DND-41 (cell line): ENCODE data around the gene PDGFRB.

Experiments used
- ATAC-seq: fragments of 200-7000 bp; cut with Tn5 transposase; 3 replicates; pipeline ENCODE4 v1.9.1; 2021; ENCODE audit warnings: low read depth; ENCODE audit not compliant: insufficient read depth
- DNase-seq: peaks from one replicate; pipeline ENCODE4 v3.0.0-alpha.2; 2020
- H2AFZ ChIP-seq: 2 replicates; pipeline ENCODE4 v1.6.0; 2012; ENCODE audit warnings: low read depth, low read length
- H3K27ac ChIP-seq: 2 replicates; pipeline ENCODE4 v1.5.1; 2012; ENCODE audit warnings: low read length, inconsistent platforms
- H3K27me3 ChIP-seq: fragments of 200-600 bp; sonication (generic); 2 replicates; pipeline ENCODE4 v1.6.0; 2012; ENCODE audit warnings: low read length, mild to moderate bottlenecking, inconsistent platforms; ENCODE audit not compliant: insufficient read depth, poor library complexity
- H3K36me3 ChIP-seq: 2 replicates; pipeline ENCODE4 v1.5.1; 2012; ENCODE audit warnings: low read length, inconsistent platforms; ENCODE audit not compliant: insufficient read depth
- H3K4me1 ChIP-seq: 2 replicates; pipeline ENCODE4 v1.5.1; 2012; ENCODE audit warnings: mild to moderate bottlenecking, low read length; ENCODE audit not compliant: insufficient read depth
- H3K4me2 ChIP-seq: 2 replicates; pipeline ENCODE4 v1.6.0; 2012; ENCODE audit warnings: mild to moderate bottlenecking, moderate library complexity, low read length, inconsistent platforms; ENCODE audit not compliant: insufficient read depth
- H3K4me3 ChIP-seq, 2 experiments: fragments of 200-600 bp in 1 of 2; shearing (Covaris generic) in 1 of 2; 2 replicates each; pipeline ENCODE4 v1.5.1; 2012 to 2016; ENCODE audit warnings: inconsistent platforms in 2 of 2, low read length in 2 of 2, mild to moderate bottlenecking in 2 of 2, low read depth in 1 of 2, moderate library complexity in 1 of 2
- H3K79me2 ChIP-seq: 2 replicates; pipeline ENCODE4 v1.6.0; 2012; ENCODE audit warnings: low read length, inconsistent platforms; ENCODE audit not compliant: insufficient read depth
- H3K9ac ChIP-seq: 2 replicates; pipeline ENCODE4 v1.6.0; 2012; ENCODE audit warnings: low read depth, mild to moderate bottlenecking, inconsistent platforms, low read length, moderate library complexity
- H3K9me3 ChIP-seq: 2 replicates; pipeline ENCODE4 v1.5.1; 2012; ENCODE audit warnings: low read length, moderate library complexity, mild to moderate bottlenecking, inconsistent platforms; ENCODE audit not compliant: insufficient read depth, severe bottlenecking
- H4K20me1 ChIP-seq: 2 replicates; pipeline ENCODE4 v1.6.0; 2012; ENCODE audit warnings: low read length; ENCODE audit not compliant: insufficient read depth
- EZH2 ChIP-seq: IDR thresholded peaks from 3 replicates; pipeline ENCODE4 v1.6.1; 2012; ENCODE audit warnings: borderline replicate concordance, low read depth, mild to moderate bottlenecking, moderate library complexity, low read length, inconsistent platforms; ENCODE audit not compliant: severe bottlenecking
- TF ChIP-seq, protein P1 (sequence below): IDR thresholded peaks from 2 replicates; pipeline ENCODE4 v1.5.1; 2012; ENCODE audit warnings: borderline replicate concordance, low read length, moderate library complexity, mild to moderate bottlenecking; ENCODE audit not compliant: poor library complexity, severe bottlenecking; ENCODE audit errors: extremely low read depth

The PDGFRB gene

DNA sequence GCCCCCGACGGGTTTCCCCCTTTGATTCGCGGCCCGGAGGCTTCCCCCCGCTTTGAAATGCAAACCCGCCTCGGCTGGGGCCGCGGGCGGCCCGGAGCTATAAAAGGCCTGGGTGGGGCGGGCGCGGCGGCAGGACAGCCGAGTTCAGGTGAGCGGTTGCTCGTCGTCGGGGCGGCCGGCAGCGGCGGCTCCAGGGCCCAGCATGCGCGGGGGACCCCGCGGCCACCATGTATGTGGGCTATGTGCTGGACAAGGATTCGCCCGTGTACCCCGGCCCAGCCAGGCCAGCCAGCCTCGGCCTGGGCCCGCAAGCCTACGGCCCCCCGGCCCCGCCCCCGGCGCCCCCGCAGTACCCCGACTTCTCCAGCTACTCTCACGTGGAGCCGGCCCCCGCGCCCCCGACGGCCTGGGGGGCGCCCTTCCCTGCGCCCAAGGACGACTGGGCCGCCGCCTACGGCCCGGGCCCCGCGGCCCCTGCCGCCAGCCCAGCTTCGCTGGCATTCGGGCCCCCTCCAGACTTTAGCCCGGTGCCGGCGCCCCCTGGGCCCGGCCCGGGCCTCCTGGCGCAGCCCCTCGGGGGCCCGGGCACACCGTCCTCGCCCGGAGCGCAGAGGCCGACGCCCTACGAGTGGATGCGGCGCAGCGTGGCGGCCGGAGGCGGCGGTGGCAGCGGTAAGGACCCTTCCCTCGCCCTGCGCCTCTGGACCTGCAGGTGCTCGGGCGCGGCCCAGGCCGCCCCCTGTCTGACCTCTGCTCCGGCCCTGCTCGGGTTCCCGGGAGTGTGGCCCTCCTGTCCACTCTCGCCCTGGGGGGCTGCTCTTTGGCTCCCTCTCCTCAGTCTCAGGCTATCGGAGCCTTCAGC, 11.2 kb upstream of the PDGFRB start, which contains the start of gene CDX1:
TSS of gene CDX1 (plus strand) at position 129 of the 862 bp plus-strand sequence. CDS start at position 228, 99 bp downstream.
- no peaks in the 10 kb centered on the region for H3K79me2 ChIP-seq
- peaks cover 8% of the 10 kb centered on the region for H3K27me3 ChIP-seq
- no peaks in the 10 kb centered on the region for H3K36me3 ChIP-seq
- peaks cover 5% of the 10 kb centered on the region for H3K4me1 ChIP-seq
- H3K27ac ChIP-seq, result no peak within 1 kb of the TSS
- no peak within 1 kb of the TSS for H3K9ac ChIP-seq
- no peak within 1 kb of the TSS for H3K4me2 ChIP-seq
- no peaks in the 10 kb centered on the region for H3K9me3 ChIP-seq
- ATAC-seq (no peak), DNase-seq (no peak)
- TF ChIP-seq, protein P1, sequence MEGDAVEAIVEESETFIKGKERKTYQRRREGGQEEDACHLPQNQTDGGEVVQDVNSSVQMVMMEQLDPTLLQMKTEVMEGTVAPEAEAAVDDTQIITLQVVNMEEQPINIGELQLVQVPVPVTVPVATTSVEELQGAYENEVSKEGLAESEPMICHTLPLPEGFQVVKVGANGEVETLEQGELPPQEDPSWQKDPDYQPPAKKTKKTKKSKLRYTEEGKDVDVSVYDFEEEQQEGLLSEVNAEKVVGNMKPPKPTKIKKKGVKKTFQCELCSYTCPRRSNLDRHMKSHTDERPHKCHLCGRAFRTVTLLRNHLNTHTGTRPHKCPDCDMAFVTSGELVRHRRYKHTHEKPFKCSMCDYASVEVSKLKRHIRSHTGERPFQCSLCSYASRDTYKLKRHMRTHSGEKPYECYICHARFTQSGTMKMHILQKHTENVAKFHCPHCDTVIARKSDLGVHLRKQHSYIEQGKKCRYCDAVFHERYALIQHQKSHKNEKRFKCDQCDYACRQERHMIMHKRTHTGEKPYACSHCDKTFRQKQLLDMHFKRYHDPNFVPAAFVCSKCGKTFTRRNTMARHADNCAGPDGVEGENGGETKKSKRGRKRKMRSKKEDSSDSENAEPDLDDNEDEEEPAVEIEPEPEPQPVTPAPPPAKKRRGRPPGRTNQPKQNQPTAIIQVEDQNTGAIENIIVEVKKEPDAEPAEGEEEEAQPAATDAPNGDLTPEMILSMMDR, result no peak
- TF ChIP-seq EZH2, result no peak
- no peak within 1 kb of the TSS for H2AFZ ChIP-seq
- H4K20me1 ChIP-seq, result peaks cover 3% of the 10 kb centered on the region; the same call in 1 of the 2 replicates
- no peak within 1 kb of the TSS for H3K4me3 ChIP-seq

DNA sequence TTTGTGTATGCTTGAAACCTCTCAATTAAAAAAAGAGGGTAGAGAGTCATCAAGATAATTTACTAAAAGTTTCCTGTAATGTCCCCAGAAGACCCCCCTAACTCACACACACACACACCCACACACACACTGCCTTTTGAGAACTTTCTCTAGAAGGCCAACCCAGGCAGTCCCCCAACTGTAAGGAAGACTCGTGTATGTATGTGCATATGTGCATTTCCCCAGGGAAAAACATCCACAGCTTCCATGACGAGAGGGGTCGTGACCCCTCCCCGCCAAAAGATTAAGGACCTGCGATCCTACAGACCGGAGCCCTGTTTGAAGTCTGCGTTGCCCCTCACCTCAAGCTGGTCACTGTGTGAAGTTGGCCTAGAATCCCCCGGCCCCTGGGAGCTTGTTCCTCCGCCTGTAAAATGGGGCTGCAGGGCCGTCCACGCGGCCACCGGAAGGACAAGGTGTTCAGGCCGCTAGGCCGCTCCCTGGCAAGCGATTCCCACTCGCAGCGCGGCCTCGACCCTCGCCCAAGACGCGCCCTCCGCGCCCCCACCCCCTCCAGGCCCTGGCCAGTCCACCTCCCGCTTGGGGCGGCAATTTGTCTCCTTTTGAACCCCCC, 10.5 kb upstream of the PDGFRB start:
- Histone ChIP-seq H3K36me3 (no peaks in the 10 kb centered on the region), H3K79me2 (no peaks in the 10 kb centered on the region), H2AFZ (no peak overlapping the region), H3K4me3 (no peak overlapping the region), H3K4me1 (peaks cover 13% of the 10 kb centered on the region), H3K9me3 (no peaks in the 10 kb centered on the region), H3K9ac (no peak overlapping the region), H3K27me3 (peaks cover 8% of the 10 kb centered on the region), H4K20me1 (peaks cover 3% of the 10 kb centered on the region; the same call in 1 of the 2 replicates), H3K27ac (no peak overlapping the region), H3K4me2 (no peak overlapping the region)
- DNase-seq (no peak), ATAC-seq (no peak)
- TF ChIP-seq, protein P1, result no peak
- TF ChIP-seq EZH2, result no peak

DNA sequence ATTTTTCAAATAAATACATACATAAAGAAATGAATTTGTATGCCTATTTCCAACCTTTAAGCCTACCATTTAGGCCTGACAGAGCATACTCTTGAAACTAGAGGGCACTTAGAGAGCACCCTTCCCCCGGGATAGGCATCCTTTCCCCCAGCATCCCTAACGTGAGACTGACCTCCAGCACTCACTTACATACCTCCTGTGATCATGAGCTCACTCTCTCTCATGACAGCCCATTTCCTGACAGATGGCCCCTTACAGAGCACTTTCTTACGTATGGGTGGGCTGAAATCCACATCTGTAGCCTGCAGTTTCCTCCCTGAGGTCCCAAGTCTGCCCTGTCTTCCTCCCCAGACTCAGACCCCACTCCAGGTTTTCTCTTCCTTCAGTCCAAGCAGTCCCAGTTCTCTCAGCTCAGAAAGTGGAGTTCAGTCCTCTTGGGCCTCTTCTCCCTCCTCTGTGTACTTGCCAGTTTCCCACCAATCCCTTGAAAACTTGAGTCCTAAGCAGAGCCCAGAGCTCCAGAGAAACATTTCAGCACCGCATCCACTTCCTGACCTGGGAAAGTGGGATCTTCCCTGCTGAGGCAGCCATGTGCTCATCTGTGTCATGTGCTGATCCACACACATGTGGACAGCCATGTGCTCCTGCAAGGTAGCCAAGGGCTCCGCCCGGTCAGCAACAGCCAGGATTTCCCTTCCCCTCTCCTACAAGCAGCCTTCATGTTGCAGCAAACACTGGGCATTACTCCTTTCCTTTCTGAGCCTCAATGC, 8.8 kb upstream of the PDGFRB start:
- Histone ChIP-seq H3K4me2 (no peak overlapping the region), H3K4me3 (no peak overlapping the region), H2AFZ (no peak overlapping the region)

More for the DNA sequence above, 8.8 kb upstream of the PDGFRB start:
- Histone ChIP-seq H3K27ac (no peak overlapping the region), H3K79me2 (no peaks in the 10 kb centered on the region), H4K20me1 (no peaks in the 10 kb centered on the region), H3K36me3 (no peaks in the 10 kb centered on the region), H3K4me1 (peaks cover 30% of the 10 kb centered on the region), H3K27me3 (peaks cover under 1% of the 10 kb centered on the region), H3K9me3 (no peaks in the 10 kb centered on the region), H3K9ac (no peak overlapping the region)
- DNase-seq, result no peak
- TF ChIP-seq EZH2, result no peak
- TF ChIP-seq, protein P1, result no peak
- ATAC-seq, result no peak
